Heart left ventricle (tissue), 13 donors: ENCODE results near the gene NCL.
"Not testable (repeated sequence)": the region's sequence is repeated elsewhere in the genome, so short reads cannot be mapped to it uniquely, and the experiment has no call there.

Source experiments
- POLR2A ChIP-seq, 2 donors: fragments of 450-650 bp; IDR thresholded peaks; one replicate each; pipeline ENCODE4 v1.6.1; 2017; ENCODE audit warnings: antibody characterized with exemption in 2 of 2, mild to moderate bottlenecking in 2 of 2, moderate library complexity in 2 of 2
- TF ChIP-seq, protein P1 (sequence below), 12 donors: fragments of 200-600 bp; sonication (generic) in 4 of 12; IDR thresholded peaks; one replicate each; pipeline versions ENCODE4 v1.5.0 to v1.8.0; 2018 to 2022; ENCODE audit warnings: antibody characterized with exemption in 12 of 12, mild to moderate bottlenecking in 5 of 12
- donor health status: ischemic (EF 13 %, LVEDD 7.1; RV severe dilation, severe dysfunction).
- donor health status: DM: no; HTN: yes; CAD: no.
- donor health status: DM: no; HTN: no; CAD: no.
- donor health status: ischemic (EF 25% LVEDD 6.9; RV normal size, moderate dysfunction).
- donor health status: ischemic (EF 25% LVEDD 5.7; RV mildly dilated, moderate dysfunction).
- donor health status: ischemic (EF 35%, LVEDD 5.7; RV mildly dilated, moderate dysfunction).
- donor health status: nonischemic (EF 11% LVEDD 7.7; RV severe dilation, severe dysfunction).
- donor health status: DM: yes; HTN: yes; CAD: no.
- donor health status: PGD.
- donor health status: ischemic (EF 29% LVEDD 5.4; RV normal size, mild dysfunction).
- donor health status: nonischemic (EF 23%, LVEDD 6.1; RV moderate dilation, normal function).

DNA sequence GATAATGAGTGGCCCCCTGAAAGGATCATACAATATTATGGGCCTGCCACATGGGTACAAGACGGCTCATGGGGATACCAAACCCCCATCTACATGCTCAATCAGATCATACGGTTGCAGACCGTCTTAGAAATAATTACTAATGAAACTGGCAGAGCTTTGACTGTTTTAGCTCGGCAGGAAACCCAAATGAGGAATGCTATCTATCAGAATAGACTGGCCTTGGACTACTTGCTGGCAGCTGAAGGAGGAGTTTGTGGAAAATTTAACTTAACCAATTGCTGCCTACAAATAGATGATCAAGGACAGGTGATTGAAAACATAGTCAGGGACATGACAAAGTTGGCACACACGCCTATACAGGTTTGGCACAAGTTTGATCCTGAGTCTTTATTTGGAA is 56.6 kb downstream of the NCL start:
- TF ChIP-seq, protein P1, sequence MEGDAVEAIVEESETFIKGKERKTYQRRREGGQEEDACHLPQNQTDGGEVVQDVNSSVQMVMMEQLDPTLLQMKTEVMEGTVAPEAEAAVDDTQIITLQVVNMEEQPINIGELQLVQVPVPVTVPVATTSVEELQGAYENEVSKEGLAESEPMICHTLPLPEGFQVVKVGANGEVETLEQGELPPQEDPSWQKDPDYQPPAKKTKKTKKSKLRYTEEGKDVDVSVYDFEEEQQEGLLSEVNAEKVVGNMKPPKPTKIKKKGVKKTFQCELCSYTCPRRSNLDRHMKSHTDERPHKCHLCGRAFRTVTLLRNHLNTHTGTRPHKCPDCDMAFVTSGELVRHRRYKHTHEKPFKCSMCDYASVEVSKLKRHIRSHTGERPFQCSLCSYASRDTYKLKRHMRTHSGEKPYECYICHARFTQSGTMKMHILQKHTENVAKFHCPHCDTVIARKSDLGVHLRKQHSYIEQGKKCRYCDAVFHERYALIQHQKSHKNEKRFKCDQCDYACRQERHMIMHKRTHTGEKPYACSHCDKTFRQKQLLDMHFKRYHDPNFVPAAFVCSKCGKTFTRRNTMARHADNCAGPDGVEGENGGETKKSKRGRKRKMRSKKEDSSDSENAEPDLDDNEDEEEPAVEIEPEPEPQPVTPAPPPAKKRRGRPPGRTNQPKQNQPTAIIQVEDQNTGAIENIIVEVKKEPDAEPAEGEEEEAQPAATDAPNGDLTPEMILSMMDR (IDR thresholded peaks at IDR 0.05) = not testable (repeated sequence)
- TF ChIP-seq POLR2A (IDR thresholded peaks at IDR 0.05) = not testable (repeated sequence)
